H9 (cell line): ENCODE measurements around the gene LGALS3. TPM values are rescaled to one million over a fixed set of nuclear protein-coding genes. Genes with fewer than 3 reads are reported as not detected.

Experiments used
- DNase-seq: peaks from one replicate; pipeline ENCODE4 v3.0.0-alpha.2; 2017
- H2AFZ ChIP-seq: one replicate; pipeline ENCODE4 v1.6.1; 2013; ENCODE audit warnings: mild to moderate bottlenecking, low read length, control low read depth, moderate library complexity
- H2AK5ac ChIP-seq: 2 replicates; pipeline ENCODE4 v1.6.1; 2013; ENCODE audit warnings: low read length, control low read depth, mixed read lengths; ENCODE audit not compliant: insufficient read length
- H2BK120ac ChIP-seq: one replicate; pipeline ENCODE4 v1.6.1; 2013; ENCODE audit warnings: low read depth, mild to moderate bottlenecking, low read length, control low read depth, inconsistent platforms; ENCODE audit not compliant: poor library complexity, severe bottlenecking
- H2BK12ac ChIP-seq: 2 replicates; pipeline ENCODE4 v1.6.1; 2013; ENCODE audit warnings: low read length, control low read depth, mixed read lengths, low read depth; ENCODE audit not compliant: insufficient read length
- H2BK15ac ChIP-seq: 2 replicates; pipeline ENCODE4 v1.6.1; 2013; ENCODE audit warnings: low read depth, low read length, control low read depth
- H2BK20ac ChIP-seq: one replicate; pipeline ENCODE4 v1.6.1; 2013; ENCODE audit warnings: low read depth, mild to moderate bottlenecking, low read length, control low read depth, inconsistent platforms; ENCODE audit not compliant: poor library complexity, severe bottlenecking
- H2BK5ac ChIP-seq: 2 replicates; pipeline ENCODE4 v1.6.1; 2013; ENCODE audit warnings: low read length, control low read depth, mixed read lengths; ENCODE audit not compliant: insufficient read length
- H3K14ac ChIP-seq: 2 replicates; pipeline ENCODE4 v1.6.1; 2013; ENCODE audit warnings: low read length, control low read depth; ENCODE audit not compliant: insufficient read depth
- H3K18ac ChIP-seq: 2 replicates; pipeline ENCODE4 v1.6.1; 2013; ENCODE audit warnings: low read depth, mild to moderate bottlenecking, mixed read lengths, low read length, control low read depth; ENCODE audit not compliant: insufficient read length
- H3K23ac ChIP-seq: 2 replicates; pipeline ENCODE4 v1.6.1; 2013; ENCODE audit warnings: low read length, control low read depth, mixed read lengths, low read depth; ENCODE audit not compliant: insufficient read length
- H3K23me2 ChIP-seq: 2 replicates; pipeline ENCODE4 v1.6.1; 2013; ENCODE audit warnings: low read depth, mild to moderate bottlenecking, mixed read lengths, low read length, control low read depth; ENCODE audit not compliant: insufficient read length, poor library complexity, severe bottlenecking
- H3K27ac ChIP-seq: 2 replicates; pipeline ENCODE4 v1.5.1; 2013; ENCODE audit warnings: low read length, control low read depth, mixed read lengths, low read depth; ENCODE audit not compliant: insufficient read length
- H3K27me3 ChIP-seq: 2 replicates; pipeline ENCODE4 v1.6.1; 2013; ENCODE audit warnings: low read length, control low read depth, inconsistent platforms; ENCODE audit not compliant: insufficient read depth
- H3K4ac ChIP-seq: 2 replicates; pipeline ENCODE4 v1.6.1; 2013; ENCODE audit warnings: low read depth, mild to moderate bottlenecking, control low read depth, inconsistent platforms, low read length, moderate library complexity
- H3K4me1 ChIP-seq: 2 replicates; pipeline ENCODE4 v1.6.1; 2013; ENCODE audit warnings: low read length, control low read depth, inconsistent platforms; ENCODE audit not compliant: insufficient read depth
- H3K4me2 ChIP-seq: 2 replicates; pipeline ENCODE4 v1.6.1; 2013; ENCODE audit warnings: low read length, control low read depth, mixed read lengths; ENCODE audit not compliant: insufficient read length, insufficient read depth
- H3K56ac ChIP-seq: 2 replicates; pipeline ENCODE4 v1.6.1; 2013; ENCODE audit warnings: low read depth, mild to moderate bottlenecking, mixed read lengths, low read length, control low read depth; ENCODE audit not compliant: insufficient read length
- H3K79me1 ChIP-seq: 2 replicates; pipeline ENCODE4 v1.6.1; 2013; ENCODE audit warnings: low read depth, mild to moderate bottlenecking, moderate library complexity, low read length, control low read depth, inconsistent platforms; ENCODE audit not compliant: insufficient read depth, poor library complexity, severe bottlenecking
- H3K79me2 ChIP-seq: 2 replicates; pipeline ENCODE4 v1.6.1; 2013; ENCODE audit warnings: low read length, control low read depth, inconsistent platforms; ENCODE audit not compliant: insufficient read depth
- H3K9ac ChIP-seq: 2 replicates; pipeline ENCODE4 v1.6.1; 2013; ENCODE audit warnings: low read length, control low read depth, mixed read lengths; ENCODE audit not compliant: insufficient read length; ENCODE audit errors: extremely low read depth
- H3K9me3 ChIP-seq: one replicate; pipeline ENCODE4 v1.6.1; 2013; ENCODE audit warnings: low read depth, low read length, inconsistent platforms; ENCODE audit not compliant: control insufficient read depth
- H3T11ph ChIP-seq: one replicate; pipeline ENCODE4 v1.6.1; 2013; ENCODE audit warnings: mild to moderate bottlenecking, low read length, control low read depth, inconsistent platforms
- H4K20me1 ChIP-seq: one replicate; pipeline ENCODE4 v1.6.1; 2013; ENCODE audit not compliant: control insufficient read depth, insufficient read length, insufficient read depth
- H4K5ac ChIP-seq: 2 replicates; pipeline ENCODE4 v1.6.1; 2013; ENCODE audit warnings: low read depth, mild to moderate bottlenecking, mixed read lengths, low read length, control low read depth; ENCODE audit not compliant: insufficient read length
- H4K8ac ChIP-seq: replicated peaks from 2 replicates; pipeline ENCODE4 v1.6.1; 2013; ENCODE audit warnings: low read length, control low read depth, mixed read lengths, low read depth; ENCODE audit not compliant: insufficient read length
- H4K91ac ChIP-seq: 2 replicates; pipeline ENCODE4 v1.6.1; 2013; ENCODE audit warnings: low read depth, mild to moderate bottlenecking, moderate library complexity, mixed read lengths, low read length, control low read depth; ENCODE audit not compliant: insufficient read length
- H3K27ac Mint-ChIP-seq, 3 experiments: 2 replicates in 2 of 3; 3 replicates in 1 of 3; pipeline ENCODE4 v1.8.0; 2020 to 2021; ENCODE audit warnings: mixed read lengths in 3 of 3, mild to moderate bottlenecking in 1 of 3, moderate library complexity in 1 of 3
- H3K27me3 Mint-ChIP-seq: 2 replicates; pipeline ENCODE4 v1.8.0; 2021; ENCODE audit warnings: low read depth, mild to moderate bottlenecking, moderate library complexity, mixed read lengths
- H3K36me3 Mint-ChIP-seq, 3 experiments: 2 replicates in 2 of 3; 3 replicates in 1 of 3; pipeline ENCODE4 v1.8.0; 2020 to 2021; ENCODE audit warnings: low read depth in 3 of 3, mixed read lengths in 3 of 3; ENCODE audit not compliant: insufficient read depth in 1 of 3
- H3K4me1 Mint-ChIP-seq, 2 experiments: 2 replicates each; pipeline ENCODE4 v1.8.0; 2020; ENCODE audit warnings: mixed read lengths in 2 of 2
- H3K4me3 Mint-ChIP-seq, 2 experiments: 2 replicates in 1 of 2; 3 replicates in 1 of 2; pipeline ENCODE4 v1.8.0; 2020 to 2021; ENCODE audit warnings: mild to moderate bottlenecking in 2 of 2, mixed read lengths in 2 of 2, moderate library complexity in 1 of 2
- H3K9me3 Mint-ChIP-seq, 2 experiments: 2 replicates in 1 of 2; 3 replicates in 1 of 2; pipeline ENCODE4 v1.8.0; 2020; ENCODE audit warnings: mild to moderate bottlenecking in 2 of 2, mixed read lengths in 2 of 2, moderate library complexity in 1 of 2
- WGBS: extraction: QIAGEN DNeasy Blood & Tissue Kit; methylation state at CpG from one replicate; pipeline ENCODE4 v1.1.7; 2013; ENCODE audit warnings: missing lambda C conversion rate, low lambda C conversion rate, mixed read lengths; ENCODE audit not compliant: insufficient read length; ENCODE audit errors: extremely low coverage; 5-methylcytosine and 5-hydroxymethylcytosine counted together
- total RNA-seq: library from RNA; stranded (reverse); gene quantifications from 2 replicates; pipeline ENCODE4 v1.2.1, GENCODE V29; 2021
- TF ChIP-seq, protein P1 (sequence below): fragments of 200-600 bp; sonication (generic); conservative IDR thresholded peaks from 3 replicates; pipeline ENCODE4 v1.8.0; 2021; ENCODE audit warnings: antibody characterized with exemption, mild to moderate bottlenecking

LGALS3 gene
- total RNA-seq, 1 experiment from 2014 or later = 4.0 TPM

DNA sequence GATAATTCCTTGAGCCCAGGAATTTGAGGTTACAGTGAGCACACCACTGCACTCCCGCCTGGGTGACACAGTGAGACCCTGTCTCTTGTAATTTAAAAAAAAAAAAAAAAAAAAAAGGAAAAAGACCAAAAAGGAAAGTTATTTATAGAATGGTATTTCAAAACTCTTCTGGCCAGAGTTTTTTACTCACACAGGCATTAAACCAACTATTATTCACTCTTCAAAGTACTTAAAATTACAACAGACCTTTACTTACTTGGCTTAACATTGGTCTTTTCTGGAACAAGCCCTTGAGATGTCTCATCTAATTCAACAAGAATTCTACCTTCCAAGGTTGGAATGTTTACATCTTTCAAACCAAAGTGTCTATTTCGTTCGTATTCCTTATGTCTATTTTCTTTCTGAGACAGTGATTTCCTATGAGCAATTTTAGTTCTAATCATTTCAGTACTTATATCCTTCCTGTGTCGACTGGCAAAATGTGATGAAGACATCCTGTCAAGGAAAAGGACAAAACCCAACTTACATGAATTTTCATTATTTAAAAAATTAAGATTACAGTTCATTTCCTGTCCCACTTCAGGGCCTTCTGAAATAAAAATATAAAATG is 59.7 kb downstream of the LGALS3 start:
- H2BK12ac ChIP-seq = no peak overlapping the region
- TF ChIP-seq, protein P1, sequence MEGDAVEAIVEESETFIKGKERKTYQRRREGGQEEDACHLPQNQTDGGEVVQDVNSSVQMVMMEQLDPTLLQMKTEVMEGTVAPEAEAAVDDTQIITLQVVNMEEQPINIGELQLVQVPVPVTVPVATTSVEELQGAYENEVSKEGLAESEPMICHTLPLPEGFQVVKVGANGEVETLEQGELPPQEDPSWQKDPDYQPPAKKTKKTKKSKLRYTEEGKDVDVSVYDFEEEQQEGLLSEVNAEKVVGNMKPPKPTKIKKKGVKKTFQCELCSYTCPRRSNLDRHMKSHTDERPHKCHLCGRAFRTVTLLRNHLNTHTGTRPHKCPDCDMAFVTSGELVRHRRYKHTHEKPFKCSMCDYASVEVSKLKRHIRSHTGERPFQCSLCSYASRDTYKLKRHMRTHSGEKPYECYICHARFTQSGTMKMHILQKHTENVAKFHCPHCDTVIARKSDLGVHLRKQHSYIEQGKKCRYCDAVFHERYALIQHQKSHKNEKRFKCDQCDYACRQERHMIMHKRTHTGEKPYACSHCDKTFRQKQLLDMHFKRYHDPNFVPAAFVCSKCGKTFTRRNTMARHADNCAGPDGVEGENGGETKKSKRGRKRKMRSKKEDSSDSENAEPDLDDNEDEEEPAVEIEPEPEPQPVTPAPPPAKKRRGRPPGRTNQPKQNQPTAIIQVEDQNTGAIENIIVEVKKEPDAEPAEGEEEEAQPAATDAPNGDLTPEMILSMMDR = no peak
- H3T11ph ChIP-seq = no peak overlapping the region
- no peak overlapping the region for H3K27ac Mint-ChIP-seq
- H3K18ac ChIP-seq = no peak overlapping the region
- H4K5ac ChIP-seq = no peak overlapping the region
- no peaks in the 10 kb centered on the region for H4K20me1 ChIP-seq
- H3K36me3 Mint-ChIP-seq = peaks cover 18 to 42% (median 36%) of the 10 kb centered on the region in 3 experiments; a peak in 6 of 7 replicates
- no peak overlapping the region for H2BK5ac ChIP-seq
- no peak overlapping the region for H2BK20ac ChIP-seq
- H4K8ac ChIP-seq = no peak overlapping the region
- no peaks in the 10 kb centered on the region for H3K27me3 Mint-ChIP-seq
- no peak overlapping the region for H4K91ac ChIP-seq
- peaks cover 4% of the 10 kb centered on the region for H3K23me2 ChIP-seq
- no peaks in the 10 kb centered on the region for H3K27me3 ChIP-seq
- no peak overlapping the region for H3K56ac ChIP-seq
- H3K27ac ChIP-seq = no peak overlapping the region
- WGBS = no CpG with 5 or more reads among the region's 4 CpGs
- H3K4me2 ChIP-seq = no peak overlapping the region
- H3K9ac ChIP-seq = no peak overlapping the region
- H2BK120ac ChIP-seq = no peak overlapping the region
- H3K9me3 Mint-ChIP-seq = peaks cover 0 to 2% of the 10 kb centered on the region in 2 experiments; a peak in 1 of 5 replicates
- no peak overlapping the region for H2AFZ ChIP-seq
- peaks cover 7% of the 10 kb centered on the region for H3K79me1 ChIP-seq
- DNase-seq = no peak
- no peaks in the 10 kb centered on the region for H3K9me3 ChIP-seq
- H2BK15ac ChIP-seq = no peak overlapping the region
- peak overlapping the region; percentile 95 to 100; a peak in 1 of 5 replicates for H3K4me3 Mint-ChIP-seq
- H2AK5ac ChIP-seq = no peak overlapping the region
- H3K4ac ChIP-seq = no peak overlapping the region
- peaks cover 24 to 27% of the 10 kb centered on the region in 2 experiments for H3K4me1 Mint-ChIP-seq
- peaks cover 5% of the 10 kb centered on the region; the same call in 1 of the 2 replicates for H3K4me1 ChIP-seq
- H3K79me2 ChIP-seq = peaks cover 15% of the 10 kb centered on the region; the same call in 1 of the 2 replicates
- H3K23ac ChIP-seq = no peak overlapping the region
- no peak overlapping the region for H3K14ac ChIP-seq
